ENCODE measurements around the gene PSMD11.

The PSMD11 gene

GRCh38 chr17:32491371-32492263, 47.3 kb downstream of the PSMD11 start:
- DNase-seq (ENCODE audit: low read depth): no peak

- no peak for DNase-seq (ENCODE audit: low read depth)
These were observed 47.9 kb downstream of the PSMD11 start for GRCh38 chr17:32492264-32492589.

DNA sequence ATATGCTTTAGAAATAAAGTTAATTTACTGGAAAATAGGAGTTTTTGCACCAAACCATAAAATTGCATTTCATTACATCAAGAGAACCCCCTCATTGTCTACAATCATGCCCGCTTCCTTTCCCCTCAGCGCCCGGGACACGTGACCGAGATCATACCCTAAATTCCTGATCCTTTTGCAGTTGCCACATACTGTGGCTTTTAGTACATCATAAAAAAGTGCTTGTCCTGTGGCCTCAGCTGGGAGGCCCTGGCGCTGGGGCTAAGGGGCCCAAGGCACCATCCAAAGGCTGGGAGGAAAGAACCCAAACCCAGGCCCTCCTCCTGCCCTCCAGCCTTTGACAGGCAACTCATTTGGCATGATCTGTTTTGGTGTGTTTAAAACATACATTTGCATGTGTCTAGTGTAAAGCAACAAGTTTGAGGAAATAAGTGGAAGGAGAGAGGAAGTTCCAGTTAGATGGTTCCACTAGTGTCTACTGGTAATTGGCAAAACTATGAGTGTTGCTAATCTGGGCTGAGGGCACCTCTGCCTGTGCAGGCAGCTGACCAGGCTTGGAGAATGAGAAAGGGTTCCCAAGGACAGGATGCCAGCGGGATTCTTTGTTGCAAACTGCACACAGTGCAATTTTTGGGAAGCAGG, 48.5 kb downstream of the PSMD11 start:
- no peak for DNase-seq (ENCODE audit: low read depth)

DNA sequence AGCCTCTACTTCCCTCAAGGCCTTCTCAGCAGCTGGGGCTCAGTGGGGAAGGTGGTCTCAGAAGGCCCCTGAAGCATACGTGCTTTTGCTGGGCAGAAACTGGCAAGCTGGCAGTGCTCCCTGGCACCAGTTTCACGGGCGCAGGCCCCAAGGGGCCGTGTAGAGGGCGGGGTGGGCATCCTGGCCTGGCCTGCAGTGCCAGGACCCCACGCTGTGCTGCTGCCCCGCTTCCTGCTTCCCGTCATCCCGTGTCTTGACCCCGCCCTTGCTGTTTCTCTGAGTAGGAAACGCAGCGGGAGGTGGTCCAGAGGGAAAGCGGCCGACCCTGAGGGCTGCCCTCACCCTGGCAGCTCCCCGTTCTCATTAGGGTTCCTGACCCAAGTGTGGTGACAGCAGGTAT, 49.3 kb downstream of the PSMD11 start:
- DNase-seq (ENCODE audit: low read depth): no peak

DNA sequence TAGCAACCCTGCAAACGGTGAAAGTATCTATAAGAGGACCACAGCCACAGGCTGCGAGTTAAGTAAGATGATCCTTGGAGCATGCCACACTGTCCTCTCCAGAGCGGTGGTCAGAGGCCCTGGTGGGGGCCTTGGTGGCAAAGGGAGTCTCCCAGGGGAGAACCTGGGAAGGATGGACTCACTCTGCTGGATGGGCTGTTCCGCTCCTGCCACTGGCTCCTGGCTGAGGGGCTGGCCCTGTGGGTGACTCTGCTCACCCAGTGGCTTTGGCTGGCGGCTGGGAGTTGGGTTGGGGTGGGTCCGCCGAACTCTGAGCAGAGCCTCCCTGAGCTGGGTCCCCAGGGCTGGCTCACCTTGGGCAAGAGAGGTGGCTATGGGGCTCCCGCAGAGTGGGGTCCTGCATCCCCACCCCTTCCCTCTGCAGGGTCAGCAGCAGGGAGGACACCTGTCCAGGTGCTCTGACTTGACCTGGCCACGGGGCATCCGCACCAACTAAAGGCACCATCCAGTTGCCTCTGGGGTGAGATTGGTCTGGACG, 49.7 kb downstream of the PSMD11 start:
- DNase-seq (ENCODE audit: low read depth): no peak

- no peak for DNase-seq (ENCODE audit: low read depth)
These were observed 50.5 kb downstream of the PSMD11 start for GRCh38 chr17:32494621-32495358.

- no peak for DNase-seq (ENCODE audit: low read depth)
These were observed 51.3 kb downstream of the PSMD11 start for GRCh38 chr17:32495359-32496231.

DNA sequence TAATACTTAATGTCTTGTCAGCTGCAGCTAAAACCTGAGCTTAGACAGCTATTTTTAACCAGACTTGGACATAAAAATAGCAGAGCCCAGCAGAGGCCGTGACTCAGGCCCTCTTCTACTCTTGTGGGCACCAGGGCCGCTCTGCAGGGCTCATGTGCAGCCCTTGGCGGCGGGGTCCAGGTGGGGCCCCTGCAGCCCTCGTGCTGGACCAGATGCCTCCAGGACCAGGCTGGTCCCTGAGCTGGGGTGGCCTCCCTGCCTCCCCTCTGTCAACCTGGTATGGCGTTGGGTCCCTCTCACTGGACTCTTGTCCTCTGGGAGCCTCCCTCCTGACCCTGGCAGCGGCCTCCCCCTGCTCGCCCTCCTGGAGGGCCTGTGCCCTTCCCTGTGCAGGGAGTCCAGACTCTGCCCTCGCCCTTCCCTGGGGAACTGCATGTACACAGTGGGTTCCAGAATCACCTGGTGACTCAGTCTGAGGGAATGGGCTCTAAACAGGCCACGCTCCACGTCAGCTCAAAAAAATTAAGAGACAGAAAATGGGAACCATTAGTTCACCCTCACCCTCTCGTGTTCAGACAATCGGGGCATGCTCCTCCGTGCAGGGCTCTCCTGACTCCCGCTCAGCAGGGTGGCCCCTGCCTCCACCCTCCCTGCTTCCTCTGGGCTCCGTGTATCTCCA, 52.2 kb downstream of the PSMD11 start:
- no peak for DNase-seq (ENCODE audit: low read depth)

DNA sequence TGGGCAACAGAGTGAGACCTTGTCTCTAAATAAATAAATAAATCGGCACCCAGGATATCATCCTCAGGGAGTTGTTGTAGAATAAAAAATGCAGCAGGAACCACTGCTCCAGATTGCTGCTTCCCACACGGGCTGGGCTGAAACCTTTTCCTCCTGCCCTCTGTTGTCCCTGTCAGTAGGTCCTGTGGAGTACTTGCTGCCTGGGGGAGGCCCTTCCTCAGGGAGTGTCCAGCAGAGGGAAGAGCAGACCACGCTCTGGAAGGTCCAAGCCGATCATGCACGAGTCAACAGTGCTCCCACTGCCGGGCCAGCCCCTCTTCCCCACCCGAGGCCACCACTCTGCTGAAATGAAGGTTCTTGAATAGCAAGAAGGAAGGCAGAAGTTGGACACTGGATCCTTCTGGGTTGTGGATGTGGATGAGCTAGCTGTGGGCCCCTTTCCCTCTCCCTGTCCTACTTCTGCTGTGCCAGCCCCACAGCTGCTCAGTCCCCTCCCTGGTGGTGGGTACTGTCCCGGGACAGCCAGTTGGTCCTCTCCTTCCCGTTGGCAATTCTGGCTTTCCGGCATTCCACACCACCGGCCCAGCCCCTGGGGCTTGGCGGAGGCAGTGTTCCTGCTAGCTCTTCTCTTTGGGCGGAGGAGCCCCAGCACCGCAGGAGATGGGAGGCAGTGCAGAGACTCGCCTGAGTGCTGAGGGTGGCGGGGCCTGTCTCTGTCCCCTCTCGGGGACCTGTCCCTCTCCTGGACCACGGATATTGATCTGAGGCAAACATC, 53.3 kb downstream of the PSMD11 start:
- no peak for DNase-seq (ENCODE audit: low read depth)

- DNase-seq (ENCODE audit: low read depth): no peak
These were observed 54.1 kb downstream of the PSMD11 start for GRCh38 chr17:32498391-32498790.

DNA sequence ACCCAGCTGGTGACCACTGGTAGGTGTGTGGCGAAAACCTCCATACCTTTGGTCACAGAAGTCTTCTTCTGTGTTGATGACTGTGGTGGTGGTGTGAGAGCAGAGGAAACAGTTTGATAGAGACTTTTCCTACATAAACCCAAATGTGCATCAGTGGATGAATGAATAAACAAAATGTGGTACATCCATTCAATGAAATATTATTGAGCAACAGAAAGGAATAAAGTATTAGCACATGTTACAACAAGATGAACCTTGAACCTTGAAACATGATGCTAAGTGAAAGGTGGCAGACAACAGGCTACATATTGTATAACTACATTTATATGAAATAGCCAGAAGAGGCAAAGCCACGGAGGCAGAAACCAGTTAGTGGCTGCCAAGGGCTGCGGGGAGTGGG, 57.7 kb downstream of the PSMD11 start:
- no peak for DNase-seq (ENCODE audit: low read depth)

GRCh38 chr17:32502710-32503109, 58.4 kb downstream of the PSMD11 start:
- DNase-seq (ENCODE audit: low read depth): no peak

GRCh38 chr17:32503251-32504165, 59.2 kb downstream of the PSMD11 start:
- DNase-seq (ENCODE audit: low read depth): no peak

DNA sequence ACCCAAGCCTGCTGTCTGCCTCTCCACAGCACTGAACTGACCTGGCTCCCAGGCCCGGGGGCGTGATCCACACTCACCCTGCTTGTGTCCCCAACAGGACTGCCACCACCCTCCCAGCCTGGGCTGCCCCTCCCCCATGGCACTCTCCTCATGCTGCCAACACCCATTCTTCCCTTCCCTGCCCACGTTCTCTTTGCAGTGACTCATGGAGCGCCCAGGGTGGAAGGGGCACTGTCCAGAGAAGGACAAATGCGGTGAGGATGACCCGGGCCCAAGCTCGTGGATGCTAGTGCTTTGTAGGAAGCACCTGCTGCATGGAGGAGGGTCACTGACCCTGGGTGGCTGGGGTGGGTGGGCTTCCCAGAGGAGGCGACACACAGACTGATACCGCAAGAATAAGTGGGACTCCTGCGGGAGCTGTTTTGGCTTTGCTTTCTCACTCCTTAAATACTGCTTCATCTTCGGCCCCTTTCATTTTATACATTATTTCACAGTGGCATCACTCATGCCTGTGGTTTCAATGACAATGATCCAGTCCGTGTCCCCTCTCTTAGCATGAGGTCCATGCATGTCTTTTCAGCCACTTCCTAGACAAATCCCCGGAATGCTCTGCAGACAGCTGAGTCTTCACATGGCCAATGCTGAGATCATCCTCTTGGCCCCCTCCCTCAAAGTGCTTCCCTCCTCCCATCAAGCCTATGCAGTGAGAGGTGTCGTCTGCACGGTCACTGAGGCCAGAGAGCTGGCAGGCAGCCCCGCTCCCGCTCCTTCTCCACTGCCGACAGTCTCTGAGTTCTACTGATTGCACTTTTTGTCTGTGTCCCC, 60.1 kb downstream of the PSMD11 start:
- DNase-seq (ENCODE audit: low read depth): no peak

- DNase-seq (ENCODE audit: low read depth): no peak
These were observed 64.6 kb downstream of the PSMD11 start for GRCh38 chr17:32508926-32509325.

- DNase-seq (ENCODE audit: low read depth): no peak
These were observed 66.2 kb downstream of the PSMD11 start for GRCh38 chr17:32510466-32510865.

GRCh38 chr17:32512328-32512727, 68.0 kb downstream of the PSMD11 start:
- DNase-seq (ENCODE audit: low read depth): no peak

DNA sequence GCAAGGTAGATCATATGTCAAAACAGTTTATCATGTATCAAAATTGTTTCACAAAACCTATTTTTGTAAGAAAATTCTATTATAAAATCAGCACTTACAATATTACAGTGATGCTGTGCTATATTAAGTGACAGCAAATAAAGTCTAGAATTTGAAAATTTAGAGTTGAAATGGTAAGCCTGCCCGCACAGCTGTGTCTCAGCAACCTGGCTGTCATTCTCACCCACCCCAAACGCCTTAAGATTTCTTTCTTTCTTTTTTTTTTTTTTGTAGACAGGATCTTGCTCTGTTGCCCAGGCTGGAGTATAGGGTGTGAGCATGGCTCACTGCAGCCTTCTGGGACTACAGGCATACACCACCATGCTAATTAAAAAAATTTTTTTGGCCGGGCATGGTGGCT, 69.3 kb downstream of the PSMD11 start:
- DNase-seq (ENCODE audit: low read depth): no peak
